IMR-90 (cell line): ENCODE results near the gene TRIM17. TPM values are rescaled to one million over a fixed set of nuclear protein-coding genes. Genes with fewer than 3 reads are reported as not detected.

Source experiments
- ATAC-seq: fragments of 200-7000 bp; cut with Tn5 transposase; 2 replicates; pipeline ENCODE4 v1.9.1; 2020; ENCODE audit warnings: low read depth, mild to moderate bottlenecking, moderate library complexity
- BruUV-seq: library from RNA; stranded (reverse); fragments of 400-500 nt; replicated peaks from 2 replicates; lab custom pipeline; 2021; lab: Mats Ljungman, UMichigan
- CTCF ChIA-PET: fragments of 300-600 bp; formaldehyde crosslinking; extraction: SDS; loops from one replicate; lab custom pipeline; 2021; ENCODE audit warnings: antibody characterized with exemption; lab: Yijun Ruan, JAX
- POLR2A ChIA-PET: fragments of 300-600 bp; sonication (Branson Sonifier 250); formaldehyde crosslinking; loops from one replicate; lab custom pipeline; 2022; ENCODE audit warnings: antibody characterized with exemption; ENCODE audit not compliant: unreplicated experiment; lab: Charles Lee
- DNase-seq: peaks from one replicate; pipeline ENCODE4 v3.0.0; 2013
- H2AFZ ChIP-seq: replicated peaks from 2 replicates; pipeline ENCODE3; 2013; ENCODE audit warnings: low read length, mild to moderate bottlenecking; ENCODE audit not compliant: poor library complexity
- H2AK5ac ChIP-seq: 2 replicates; pipeline ENCODE4 v1.6.1; 2013; ENCODE audit warnings: low read depth, low read length, inconsistent platforms
- H2AK9ac ChIP-seq: replicated peaks from 2 replicates; pipeline ENCODE3; 2013; ENCODE audit warnings: mild to moderate bottlenecking, low read depth, low read length, moderate library complexity; ENCODE audit not compliant: poor library complexity
- H2BK120ac ChIP-seq: 2 replicates; pipeline ENCODE4 v1.6.1; 2013; ENCODE audit warnings: low read depth, low read length, inconsistent platforms
- H2BK15ac ChIP-seq: 3 replicates; pipeline ENCODE4 v1.6.1; 2013; ENCODE audit warnings: low read depth, low read length, inconsistent platforms
- H2BK20ac ChIP-seq: 2 replicates; pipeline ENCODE4 v1.6.1; 2013; ENCODE audit warnings: low read depth, mild to moderate bottlenecking, inconsistent platforms, low read length, moderate library complexity
- H2BK5ac ChIP-seq: 2 replicates; pipeline ENCODE4 v1.6.1; 2013; ENCODE audit warnings: mild to moderate bottlenecking, low read depth, low read length, inconsistent platforms; ENCODE audit not compliant: poor library complexity, severe bottlenecking
- H3K14ac ChIP-seq: replicated peaks from 2 replicates; pipeline ENCODE4 v1.6.1; 2013; ENCODE audit warnings: low read depth, low read length, inconsistent platforms
- H3K18ac ChIP-seq: 2 replicates; pipeline ENCODE4 v1.6.1; 2013; ENCODE audit warnings: low read depth, low read length, control low read depth
- H3K23ac ChIP-seq: 2 replicates; pipeline ENCODE4 v1.6.1; 2013; ENCODE audit warnings: low read depth, low read length, inconsistent platforms
- H3K27ac ChIP-seq: 2 replicates; pipeline ENCODE4 v1.5.1; 2013; ENCODE audit warnings: mild to moderate bottlenecking, control low read depth, low read length; ENCODE audit not compliant: insufficient read depth
- H3K27me3 ChIP-seq: 2 replicates; pipeline ENCODE4 v1.6.1; 2013; ENCODE audit warnings: low read length; ENCODE audit not compliant: control insufficient read depth, insufficient read depth
- H3K36me3 ChIP-seq: 2 replicates; pipeline ENCODE4 v1.6.1; 2013; ENCODE audit warnings: low read length, mixed read lengths; ENCODE audit not compliant: control insufficient read depth, insufficient read depth
- H3K4ac ChIP-seq: 2 replicates; pipeline ENCODE4 v1.6.1; 2013; ENCODE audit warnings: low read depth, low read length, inconsistent platforms
- H3K4me1 ChIP-seq: 2 replicates; pipeline ENCODE4 v1.6.1; 2013; ENCODE audit warnings: low read length, mixed read lengths; ENCODE audit not compliant: control insufficient read depth, insufficient read depth
- H3K4me2 ChIP-seq: 2 replicates; pipeline ENCODE4 v1.6.1; 2013; ENCODE audit warnings: low read depth, mild to moderate bottlenecking, control low read depth, low read length, moderate library complexity
- H3K4me3 ChIP-seq: 2 replicates; pipeline ENCODE4 v1.5.1; 2013; ENCODE audit warnings: low read depth, mild to moderate bottlenecking, control low read depth, low read length, moderate library complexity; ENCODE audit not compliant: insufficient read depth
- H3K56ac ChIP-seq: 2 replicates; pipeline ENCODE4 v1.6.1; 2013; ENCODE audit warnings: low read length, inconsistent platforms; ENCODE audit not compliant: insufficient read depth; ENCODE audit errors: extremely low read depth
- H3K79me1 ChIP-seq, 2 experiments: 2 replicates each; pipeline ENCODE4 v1.6.1; 2013; ENCODE audit warnings: low read length in 2 of 2, inconsistent platforms in 1 of 2, low read depth in 1 of 2
- H3K9ac ChIP-seq: 2 replicates; pipeline ENCODE4 v1.6.1; 2013; ENCODE audit warnings: low read depth, low read length, control low read depth
- H3K9me1 ChIP-seq: 2 replicates; pipeline ENCODE4 v1.6.1; 2013; ENCODE audit warnings: low read length, inconsistent platforms; ENCODE audit not compliant: insufficient read depth
- H3K9me3 ChIP-seq: 2 replicates; pipeline ENCODE4 v1.6.1; 2013; ENCODE audit warnings: low read length; ENCODE audit not compliant: control insufficient read depth, insufficient read depth
- H4K20me1 ChIP-seq: 2 replicates; pipeline ENCODE4 v1.6.1; 2013; ENCODE audit warnings: low read length, inconsistent platforms; ENCODE audit not compliant: insufficient read depth
- H4K5ac ChIP-seq: 2 replicates; pipeline ENCODE4 v1.6.1; 2013; ENCODE audit warnings: mild to moderate bottlenecking, low read depth, low read length, control low read depth
- H4K8ac ChIP-seq, 2 experiments: 2 replicates each; pipeline ENCODE4 v1.6.1; 2013; ENCODE audit warnings: low read depth in 2 of 2, low read length in 2 of 2, control low read depth in 1 of 2, inconsistent platforms in 1 of 2
- H4K91ac ChIP-seq: 2 replicates; pipeline ENCODE4 v1.6.1; 2013; ENCODE audit warnings: low read depth, low read length, inconsistent platforms; ENCODE audit not compliant: insufficient read depth
- MXI1 ChIP-seq: IDR thresholded peaks from 2 replicates; pipeline ENCODE4 v1.6.1; 2012; ENCODE audit warnings: low read depth, mild to moderate bottlenecking, low read length, moderate library complexity, borderline replicate concordance
- WGBS, 2 experiments: methylation state at CpG; one replicate each; pipeline versions ENCODE4 v1.1.5 to v1.1.7; 2013; ENCODE audit warnings: missing lambda C conversion rate in 2 of 2; ENCODE audit not compliant: insufficient read length in 1 of 2; ENCODE audit errors: extremely low coverage in 2 of 2; 5-methylcytosine and 5-hydroxymethylcytosine counted together
- dilution Hi-C: fragments of 300-500 bp; cut with HindIII; formaldehyde crosslinking; loops from one replicate; pipeline ENCODE4 v1.14.3; 2018; ENCODE audit warnings: low sequenced_read_pairs; ENCODE audit not compliant: unreplicated experiment
- in situ Hi-C: fragments of 300-500 bp; cut with MboI; formaldehyde crosslinking; loops from 3 replicates; pipeline ENCODE4 v1.14.3; 2019; ENCODE audit warnings: low sequenced_read_pairs, inconsistent platforms, mixed read lengths
- intact Hi-C: fragments of 100-400 bp; cut with micrococcal nuclease; formaldehyde crosslinking; loops from 2 replicates; pipeline ENCODE4 v1.10.0; 2022
- polyA plus RNA-seq, 3 experiments: library from polyadenylated mRNA; depleted of rRNA; stranded (reverse); fragments of >200 nt; gene quantifications; 2 replicates each; pipeline ENCODE4 v1.2.3, GENCODE V29; 2012; ENCODE audit warnings: low replicate concordance in 1 of 3
- total RNA-seq: library from RNA; depleted of rRNA; stranded (reverse); fragments of >200 nt; gene quantifications from 2 replicates; pipeline ENCODE4 v1.2.3, GENCODE V29; 2012

TRIM17 gene
- total and polyA plus RNA-seq, 2 of the 4 experiments (the other 2 are of a cell fraction), result 0.39 TPM; not detected in 1

GRCh38 chr1:228364068-228364705, 52.5 kb downstream of the TRIM17 start:
- H2AK5ac ChIP-seq, result no peak overlapping the region
- ChIA-PET POLR2A (no interaction called here), CTCF (no interaction called here)
- H3K56ac ChIP-seq, result no peak overlapping the region
- TF ChIP-seq MXI1, result no peak
- no peaks in the 10 kb centered on the region; the same call in 1 of the 2 replicates for H3K4me1 ChIP-seq
- no peak overlapping the region for H3K18ac ChIP-seq
- H2AFZ ChIP-seq, result no peak overlapping the region
- H2BK5ac ChIP-seq, result no peak overlapping the region
- H2BK120ac ChIP-seq, result no peak overlapping the region
- H4K91ac ChIP-seq, result no peak overlapping the region
- H3K4me2 ChIP-seq, result no peak overlapping the region
- no peaks in the 10 kb centered on the region for H3K9me1 ChIP-seq
- no peak overlapping the region for H4K8ac ChIP-seq
- BruUV-seq, result no TSS peak
- H2BK20ac ChIP-seq, result no peak overlapping the region
- no peaks in the 10 kb centered on the region for H3K79me1 ChIP-seq
- H4K5ac ChIP-seq, result no peak overlapping the region
- H4K20me1 ChIP-seq, result no peaks in the 10 kb centered on the region
- no peak for DNase-seq
- H3K14ac ChIP-seq, result no peak overlapping the region
- in situ Hi-C loops, result no loop called here
- H3K9me3 ChIP-seq, result no peaks in the 10 kb centered on the region
- dilution Hi-C loops, result no loop called here
- no peak overlapping the region for H2BK15ac ChIP-seq
- no peak overlapping the region for H2AK9ac ChIP-seq
- H3K23ac ChIP-seq, result no peak overlapping the region
- no peak overlapping the region for H3K4ac ChIP-seq
- 0 out of 2 replicates have a peak, but pooled peaks cover 3% of the 10 kb centered on the region for H3K27me3 ChIP-seq
- H3K9ac ChIP-seq, result no peak overlapping the region
- no peak overlapping the region for H3K27ac ChIP-seq
- intact Hi-C loops, result no loop called here
- ATAC-seq, result no peak
- H3K4me3 ChIP-seq, result no peak overlapping the region
- H3K36me3 ChIP-seq, result no peaks in the 10 kb centered on the region
- 68% methylated on average over 4 of the region's 12 CpGs; no CpG with 5 or more reads in 1 of the 2 experiments for WGBS, 2 experiments
